ENCODE measurements around the gene ZACN. TPM values are rescaled to one million over a fixed set of nuclear protein-coding genes. Genes with fewer than 3 reads are reported as not detected.

The ZACN gene
- total RNA-seq, 2 donors from 2014 or later, result not detected

- no peak for TF ChIP-seq POLR2A (IDR thresholded peaks at IDR 0.05)
- no peak for TF ChIP-seq CTCF (IDR thresholded peaks at IDR 0.05)
- no peak for TF ChIP-seq POLR2AphosphoS5 (IDR thresholded peaks at IDR 0.05)
These were observed 46.9 kb downstream of the ZACN start for GRCh38 chr17:76125922-76126321.

GRCh38 chr17:76130473-76130872 is 51.5 kb downstream of the ZACN start:
- TF ChIP-seq POLR2AphosphoS5 (IDR thresholded peaks at IDR 0.05), result no peak
- TF ChIP-seq POLR2A (IDR thresholded peaks at IDR 0.05), result no peak
- no peak for TF ChIP-seq CTCF (IDR thresholded peaks at IDR 0.05)
- WGBS, result 73% methylated on average over 13 of the region's 13 CpGs
- H3K9me3 ChIP-seq, result no peaks in the 10 kb centered on the region
- H3K4me3 ChIP-seq, result no peak overlapping the region
- no peaks in the 10 kb centered on the region for H3K36me3 ChIP-seq
- DNase-seq (ENCODE audit: low spot score), result no peak
- no peaks in the 10 kb centered on the region for H3K4me1 ChIP-seq (replicated peaks)
- H3K27ac ChIP-seq, result no peak overlapping the region
- intact Hi-C loops (cut with DNase I), result no loop called here
- peaks cover 5% of the 10 kb centered on the region for H3K27me3 ChIP-seq (replicated peaks; ENCODE audit: insufficient read depth)

More at GRCh38 chr17:76125922-76126321, 46.9 kb downstream of the ZACN start:
- intact Hi-C loops (cut with DNase I), result no loop called here
- no peaks in the 10 kb centered on the region for H3K27me3 ChIP-seq (replicated peaks; ENCODE audit: insufficient read depth)
- WGBS, result 100% methylated on average over 1 of the region's 1 CpG
- H3K4me1 ChIP-seq (replicated peaks), result peaks cover 6% of the 10 kb centered on the region
- H3K27ac ChIP-seq, result no peak overlapping the region
- no peak overlapping the region for H3K4me3 ChIP-seq
- no peak for DNase-seq (ENCODE audit: low spot score)
- no peaks in the 10 kb centered on the region for H3K9me3 ChIP-seq
- no peaks in the 10 kb centered on the region for H3K36me3 ChIP-seq

GRCh38 chr17:76131051-76131691 is 52.2 kb downstream of the ZACN start:
- DNase-seq (ENCODE audit: low spot score), result no peak
- WGBS, result 66% methylated on average over 21 of the region's 21 CpGs
- intact Hi-C loops (cut with DNase I), result no loop called here
- Histone ChIP-seq H3K27me3 (replicated peaks; ENCODE audit: insufficient read depth) (peaks cover 5% of the 10 kb centered on the region), H3K27ac (peak overlapping the region; percentile 67 to 74), H3K36me3 (no peaks in the 10 kb centered on the region), H3K4me3 (no peak overlapping the region), H3K4me1 (replicated peaks) (no peaks in the 10 kb centered on the region), H3K9me3 (no peaks in the 10 kb centered on the region)
- TF ChIP-seq POLR2AphosphoS5 (IDR thresholded peaks at IDR 0.05), result no peak
- TF ChIP-seq CTCF (IDR thresholded peaks at IDR 0.05), result no peak
- no peak for TF ChIP-seq POLR2A (IDR thresholded peaks at IDR 0.05)

GRCh38 chr17:76131692-76132573 is 53.0 kb downstream of the ZACN start:
- H3K4me1 ChIP-seq (replicated peaks), result no peaks in the 10 kb centered on the region
- H3K27ac ChIP-seq, result peak overlapping the region; percentile 67 to 74
- H3K9me3 ChIP-seq, result no peaks in the 10 kb centered on the region
- TF ChIP-seq POLR2A (IDR thresholded peaks at IDR 0.05), result peak; percentile 59
- TF ChIP-seq POLR2AphosphoS5 (IDR thresholded peaks at IDR 0.05), result peak; percentile 30
- TF ChIP-seq CTCF (IDR thresholded peaks at IDR 0.05), result no peak
- H3K27me3 ChIP-seq (replicated peaks; ENCODE audit: insufficient read depth), result peaks cover 5% of the 10 kb centered on the region
- DNase-seq (ENCODE audit: low spot score), result peak; percentile 62
- no peak overlapping the region for H3K4me3 ChIP-seq
- intact Hi-C loops (cut with DNase I), result no loop called here
- H3K36me3 ChIP-seq, result no peaks in the 10 kb centered on the region
- 34% methylated on average over 21 of the region's 21 CpGs for WGBS

Small RNAs within 50 kb of the gene (microRNA-seq; reads per million reads assigned to microRNA genes)
- 3.1 reads per million, percentile 36 among the genes with 10 or more reads in this experiment for gene MIR6868

Small RNAs within 50 kb of the gene (small RNA-seq; reads per million reads assigned to genes)
- 0.09 to 0.10 reads per million in 2 donors for gene MIR6868

Other genes starting within 250 kb of the ZACN start
- gene UNC13D, start 234.8 kb upstream of the ZACN start, total RNA-seq, result 10 to 100 TPM in 1 of 2 donors, 1 to 10 TPM in 1; 2.9 to 16.2 TPM
- gene WBP2, start 223.8 kb upstream of the ZACN start, total RNA-seq, result 100 to 1,000 TPM in 1 of 2 donors, 10 to 100 TPM in 1; 88.9 to 125 TPM
- gene TRIM47, start 200.6 kb upstream of the ZACN start, total RNA-seq, result 10 to 100 TPM; 21.3 to 62.9 TPM
- gene TRIM65, start 182.2 kb upstream of the ZACN start, total RNA-seq, result 10 to 100 TPM; 27.5 to 28.1 TPM
- 10 to 100 TPM; 40.3 to 85.6 TPM for gene MRPL38, start 174.3 kb upstream of the ZACN start, total RNA-seq
- gene FBF1, start 138.1 kb upstream of the ZACN start, total RNA-seq, result 10 to 100 TPM; 18.9 to 31.3 TPM
- gene ACOX1, start 100.0 kb upstream of the ZACN start, total RNA-seq, result 10 to 100 TPM; 75.5 to 79.0 TPM
- 10 to 100 TPM; 20.9 to 25.1 TPM for gene TEN1, start 99.9 kb upstream of the ZACN start, total RNA-seq
- 10 to 100 TPM; 16.9 to 17.2 TPM for gene CDK3, start 78.3 kb upstream of the ZACN start, total RNA-seq
- gene EVPL, start 51.9 kb upstream of the ZACN start, total RNA-seq, result 10 to 100 TPM; 23.0 to 29.1 TPM
- gene SRP68, start 6.7 kb upstream of the ZACN start, total RNA-seq, result 10 to 100 TPM; 33.5 to 51.2 TPM
- under 1 TPM in 1 of 2 donors, not detected in 1; 0.80 TPM for gene GALR2, start 4.4 kb upstream of the ZACN start, total RNA-seq
- 100 to 1,000 TPM; 136 to 159 TPM for gene EXOC7, start 24.6 kb downstream of the ZACN start, total RNA-seq
- gene FOXJ1, start 62.1 kb downstream of the ZACN start, total RNA-seq, result 10 to 100 TPM in 1 of 2 donors, under 1 TPM in 1; 0.55 to 11.2 TPM
- gene RNF157, start 161.3 kb downstream of the ZACN start, total RNA-seq, result 10 to 100 TPM in 1 of 2 donors, 1 to 10 TPM in 1; 1.6 to 47.5 TPM
- 10 to 100 TPM; 19.4 to 19.7 TPM for gene UBALD2, start 186.2 kb downstream of the ZACN start, total RNA-seq
- 1 to 10 TPM; 3.1 to 9.8 TPM for gene QRICH2, start 229.1 kb downstream of the ZACN start, total RNA-seq

Measured in prostate gland (tissue), 2 donors.